ENCODE results near the gene MICAL3.

MICAL3 gene

GRCh38 chr22:17873116-17873515, 151.2 kb downstream of the MICAL3 start (continued):
- TF ChIP-seq ISL1 (CRISPR knock-in tag; IDR thresholded peaks at IDR 0.05) (no peak), ZFP3 (CRISPR knock-in tag; IDR thresholded peaks at IDR 0.05) (no peak), ESRRG (CRISPR knock-in tag; IDR thresholded peaks at IDR 0.05) (no peak)
- TF ChIP-seq, protein P1, sequence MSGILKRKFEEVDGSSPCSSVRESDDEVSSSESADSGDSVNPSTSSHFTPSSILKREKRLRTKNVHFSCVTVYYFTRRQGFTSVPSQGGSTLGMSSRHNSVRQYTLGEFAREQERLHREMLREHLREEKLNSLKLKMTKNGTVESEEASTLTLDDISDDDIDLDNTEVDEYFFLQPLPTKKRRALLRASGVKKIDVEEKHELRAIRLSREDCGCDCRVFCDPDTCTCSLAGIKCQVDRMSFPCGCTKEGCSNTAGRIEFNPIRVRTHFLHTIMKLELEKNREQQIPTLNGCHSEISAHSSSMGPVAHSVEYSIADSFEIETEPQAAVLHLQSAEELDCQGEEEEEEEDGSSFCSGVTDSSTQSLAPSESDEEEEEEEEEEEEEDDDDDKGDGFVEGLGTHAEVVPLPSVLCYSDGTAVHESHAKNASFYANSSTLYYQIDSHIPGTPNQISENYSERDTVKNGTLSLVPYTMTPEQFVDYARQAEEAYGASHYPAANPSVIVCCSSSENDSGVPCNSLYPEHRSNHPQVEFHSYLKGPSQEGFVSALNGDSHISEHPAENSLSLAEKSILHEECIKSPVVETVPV (CRISPR knock-in tag; IDR thresholded peaks at IDR 0.05): no peak

DNA sequence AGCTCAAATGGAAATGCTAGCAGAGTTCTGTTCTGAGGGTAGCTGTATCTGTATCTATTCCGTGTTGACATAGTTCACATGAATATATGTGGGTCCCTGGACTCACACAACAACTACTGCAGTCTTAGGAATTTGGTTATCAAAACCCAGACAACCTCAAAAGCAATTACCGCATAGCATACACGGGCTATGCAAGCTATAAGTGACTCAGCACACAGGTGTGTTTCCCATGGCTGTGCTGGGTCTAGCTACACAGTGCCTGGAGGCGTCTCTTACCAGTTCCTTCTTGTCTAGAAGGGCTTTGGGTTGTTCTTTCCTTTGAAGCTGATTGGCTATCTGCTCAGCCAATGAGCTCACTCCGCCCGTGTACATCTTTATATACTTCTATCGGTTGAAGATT, 151.9 kb downstream of the MICAL3 start:
- ATAC-seq: no peak

GRCh38 chr22:17871726-17872458, 152.5 kb downstream of the MICAL3 start:
- ATAC-seq: no peak

More for the DNA sequence above, 151.9 kb downstream of the MICAL3 start:
- no peak for TF ChIP-seq ESRRG (CRISPR knock-in tag; IDR thresholded peaks at IDR 0.05)
- TF ChIP-seq ZC3H10 (CRISPR knock-in tag; IDR thresholded peaks at IDR 0.05): no peak
- TF ChIP-seq ZNF8 (CRISPR knock-in tag; IDR thresholded peaks at IDR 0.05): no peak
- TF ChIP-seq PPARA (CRISPR knock-in tag; IDR thresholded peaks at IDR 0.05; ENCODE audit: borderline replicate concordance): no peak
- TF ChIP-seq ZNF70 (CRISPR knock-in tag; IDR thresholded peaks at IDR 0.05): no peak
- TF ChIP-seq ZFP3 (CRISPR knock-in tag; IDR thresholded peaks at IDR 0.05): no peak
- no peak for TF ChIP-seq BACH2 (CRISPR knock-in tag; IDR thresholded peaks at IDR 0.05; ENCODE audit: borderline replicate concordance)
- TF ChIP-seq, protein P2, sequence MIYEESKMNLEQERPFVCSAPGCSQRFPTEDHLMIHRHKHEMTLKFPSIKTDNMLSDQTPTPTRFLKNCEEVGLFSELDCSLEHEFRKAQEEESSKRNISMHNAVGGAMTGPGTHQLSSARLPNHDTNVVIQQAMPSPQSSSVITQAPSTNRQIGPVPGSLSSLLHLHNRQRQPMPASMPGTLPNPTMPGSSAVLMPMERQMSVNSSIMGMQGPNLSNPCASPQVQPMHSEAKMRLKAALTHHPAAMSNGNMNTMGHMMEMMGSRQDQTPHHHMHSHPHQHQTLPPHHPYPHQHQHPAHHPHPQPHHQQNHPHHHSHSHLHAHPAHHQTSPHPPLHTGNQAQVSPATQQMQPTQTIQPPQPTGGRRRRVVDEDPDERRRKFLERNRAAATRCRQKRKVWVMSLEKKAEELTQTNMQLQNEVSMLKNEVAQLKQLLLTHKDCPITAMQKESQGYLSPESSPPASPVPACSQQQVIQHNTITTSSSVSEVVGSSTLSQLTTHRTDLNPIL (CRISPR knock-in tag; IDR thresholded peaks at IDR 0.05; ENCODE audit: low read depth): no peak
- TF ChIP-seq, protein P3, sequence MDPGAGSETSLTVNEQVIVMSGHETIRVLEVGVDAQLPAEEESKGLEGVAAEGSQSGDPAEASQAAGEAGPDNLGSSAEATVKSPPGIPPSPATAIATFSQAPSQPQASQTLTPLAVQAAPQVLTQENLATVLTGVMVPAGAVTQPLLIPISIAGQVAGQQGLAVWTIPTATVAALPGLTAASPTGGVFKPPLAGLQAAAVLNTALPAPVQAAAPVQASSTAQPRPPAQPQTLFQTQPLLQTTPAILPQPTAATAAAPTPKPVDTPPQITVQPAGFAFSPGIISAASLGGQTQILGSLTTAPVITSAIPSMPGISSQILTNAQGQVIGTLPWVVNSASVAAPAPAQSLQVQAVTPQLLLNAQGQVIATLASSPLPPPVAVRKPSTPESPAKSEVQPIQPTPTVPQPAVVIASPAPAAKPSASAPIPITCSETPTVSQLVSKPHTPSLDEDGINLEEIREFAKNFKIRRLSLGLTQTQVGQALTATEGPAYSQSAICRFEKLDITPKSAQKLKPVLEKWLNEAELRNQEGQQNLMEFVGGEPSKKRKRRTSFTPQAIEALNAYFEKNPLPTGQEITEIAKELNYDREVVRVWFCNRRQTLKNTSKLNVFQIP (CRISPR knock-in tag; IDR thresholded peaks at IDR 0.05; ENCODE audit: borderline replicate concordance, low read depth): no peak
- no peak for TF ChIP-seq ZNF565 (CRISPR knock-in tag; conservative IDR thresholded peaks at IDR 0.05; ENCODE audit: low read depth)
- no peak for TF ChIP-seq GLIS3 (CRISPR knock-in tag; IDR thresholded peaks at IDR 0.05)
- TF ChIP-seq, protein P1 (CRISPR knock-in tag; IDR thresholded peaks at IDR 0.05): no peak

DNA sequence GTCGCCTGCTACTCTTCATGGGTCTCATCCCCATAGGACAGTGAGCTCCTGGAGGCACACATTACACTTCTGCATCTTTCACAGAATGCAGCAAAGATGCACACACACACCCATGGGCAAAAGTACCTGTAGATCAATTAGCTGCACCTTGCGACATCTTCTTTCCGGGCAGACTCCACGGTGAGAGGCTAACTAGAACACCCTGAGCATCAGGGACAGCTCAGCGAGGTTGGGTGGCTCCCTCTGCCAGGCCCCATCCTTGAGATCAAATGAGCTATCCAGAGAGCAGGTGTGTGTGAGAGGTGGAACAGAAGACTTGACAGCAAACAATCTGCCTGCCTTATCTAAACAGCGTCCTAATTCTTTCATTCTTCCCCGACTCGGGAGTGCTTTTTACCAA, 154.0 kb downstream of the MICAL3 start:
- no peak for TF ChIP-seq ZFP3 (CRISPR knock-in tag; IDR thresholded peaks at IDR 0.05)
- no peak for TF ChIP-seq OSR1 (CRISPR knock-in tag; IDR thresholded peaks at IDR 0.05)
- TF ChIP-seq, protein P2 (CRISPR knock-in tag; IDR thresholded peaks at IDR 0.05; ENCODE audit: low read depth): no peak
- TF ChIP-seq, protein P3 (CRISPR knock-in tag; IDR thresholded peaks at IDR 0.05; ENCODE audit: borderline replicate concordance, low read depth): no peak
- TF ChIP-seq, protein P1 (CRISPR knock-in tag; IDR thresholded peaks at IDR 0.05): no peak
- no peak for ATAC-seq

More at GRCh38 chr22:17871726-17872458, 152.5 kb downstream of the MICAL3 start:
- TF ChIP-seq BACH2 (CRISPR knock-in tag; IDR thresholded peaks at IDR 0.05; ENCODE audit: borderline replicate concordance): no peak
- TF ChIP-seq, protein P3 (CRISPR knock-in tag; IDR thresholded peaks at IDR 0.05; ENCODE audit: borderline replicate concordance, low read depth): no peak
- TF ChIP-seq ZNF8 (CRISPR knock-in tag; IDR thresholded peaks at IDR 0.05): no peak
- TF ChIP-seq ZFP30 (CRISPR knock-in tag; IDR thresholded peaks at IDR 0.05): no peak
- TF ChIP-seq TCF4 (CRISPR knock-in tag; IDR thresholded peaks at IDR 0.05; ENCODE audit: borderline replicate concordance): no peak
- TF ChIP-seq CSDC2 (CRISPR knock-in tag; IDR thresholded peaks at IDR 0.05): no peak
- TF ChIP-seq TOX (CRISPR knock-in tag; IDR thresholded peaks at IDR 0.05; ENCODE audit: borderline replicate concordance): no peak
